Vagina (tissue), 2 donors: ENCODE measurements around the gene DMD.

Source experiments
- POLR2A ChIP-seq, 2 donors: fragments of 450-650 bp; IDR thresholded peaks; one replicate each; pipeline ENCODE4 v1.6.1; 2017; ENCODE audit warnings: antibody characterized with exemption in 2 of 2, mild to moderate bottlenecking in 2 of 2, moderate library complexity in 2 of 2
- POLR2AphosphoS5 ChIP-seq, 2 donors: sonication (generic); formaldehyde crosslinking; IDR thresholded peaks; one replicate each; pipeline ENCODE4 v1.9.0; 2017; ENCODE audit warnings: antibody characterized with exemption in 2 of 2, mild to moderate bottlenecking in 2 of 2, low read depth in 1 of 2; ENCODE audit not compliant: insufficient read depth in 1 of 2

- TF ChIP-seq POLR2A (IDR thresholded peaks at IDR 0.05), result no peak
- no peak for TF ChIP-seq POLR2AphosphoS5 (IDR thresholded peaks at IDR 0.05; ENCODE audit: insufficient read depth in 1 of 2, low read depth in 1 of 2)
These were observed 2085.1 kb downstream of the DMD start for GRCh38 chrX:31126205-31126604.
